Measurements from ENCODE around the gene CD200R1.

DNA sequence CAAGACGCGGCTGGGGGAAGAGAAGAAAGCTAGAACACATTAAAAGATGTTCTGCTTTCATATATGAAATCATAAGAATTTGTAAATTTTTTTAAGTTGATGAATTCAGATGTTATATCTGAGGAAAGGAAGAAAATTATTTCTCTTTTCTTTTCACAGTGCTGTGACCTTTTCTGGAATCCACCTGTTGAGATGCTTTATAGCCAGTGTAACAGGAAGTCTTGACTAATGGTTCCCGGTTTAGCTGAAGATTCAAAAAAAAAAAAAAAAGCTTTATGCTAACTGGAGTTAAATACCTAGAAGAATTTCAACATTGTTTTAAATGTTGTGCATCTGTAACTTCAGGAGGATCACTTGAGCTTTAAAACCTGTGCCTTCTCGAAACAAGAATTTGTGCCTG is 25.8 kb upstream of the CD200R1 start:
- TF ChIP-seq, protein P1, sequence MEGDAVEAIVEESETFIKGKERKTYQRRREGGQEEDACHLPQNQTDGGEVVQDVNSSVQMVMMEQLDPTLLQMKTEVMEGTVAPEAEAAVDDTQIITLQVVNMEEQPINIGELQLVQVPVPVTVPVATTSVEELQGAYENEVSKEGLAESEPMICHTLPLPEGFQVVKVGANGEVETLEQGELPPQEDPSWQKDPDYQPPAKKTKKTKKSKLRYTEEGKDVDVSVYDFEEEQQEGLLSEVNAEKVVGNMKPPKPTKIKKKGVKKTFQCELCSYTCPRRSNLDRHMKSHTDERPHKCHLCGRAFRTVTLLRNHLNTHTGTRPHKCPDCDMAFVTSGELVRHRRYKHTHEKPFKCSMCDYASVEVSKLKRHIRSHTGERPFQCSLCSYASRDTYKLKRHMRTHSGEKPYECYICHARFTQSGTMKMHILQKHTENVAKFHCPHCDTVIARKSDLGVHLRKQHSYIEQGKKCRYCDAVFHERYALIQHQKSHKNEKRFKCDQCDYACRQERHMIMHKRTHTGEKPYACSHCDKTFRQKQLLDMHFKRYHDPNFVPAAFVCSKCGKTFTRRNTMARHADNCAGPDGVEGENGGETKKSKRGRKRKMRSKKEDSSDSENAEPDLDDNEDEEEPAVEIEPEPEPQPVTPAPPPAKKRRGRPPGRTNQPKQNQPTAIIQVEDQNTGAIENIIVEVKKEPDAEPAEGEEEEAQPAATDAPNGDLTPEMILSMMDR (IDR thresholded peaks at IDR 0.05; ENCODE audit: low read length) = no peak
- TF ChIP-seq EZH2 (IDR thresholded peaks at IDR 0.05; ENCODE audit: borderline replicate concordance, low read length) = no peak
